Activated gamma-delta T cell treated with Interleukin-2 at 50 U/mL for 16 hours (primary cell): ENCODE results near the gene CYFIP2.

Experiments used
- DNase-seq: peaks from one replicate; pipeline ENCODE4 v3.0.0-alpha.2; 2020

CYFIP2 gene

GRCh38 chr5:157259699-157260098, 6.2 kb upstream of the CYFIP2 start:
- no peak for DNase-seq

DNA sequence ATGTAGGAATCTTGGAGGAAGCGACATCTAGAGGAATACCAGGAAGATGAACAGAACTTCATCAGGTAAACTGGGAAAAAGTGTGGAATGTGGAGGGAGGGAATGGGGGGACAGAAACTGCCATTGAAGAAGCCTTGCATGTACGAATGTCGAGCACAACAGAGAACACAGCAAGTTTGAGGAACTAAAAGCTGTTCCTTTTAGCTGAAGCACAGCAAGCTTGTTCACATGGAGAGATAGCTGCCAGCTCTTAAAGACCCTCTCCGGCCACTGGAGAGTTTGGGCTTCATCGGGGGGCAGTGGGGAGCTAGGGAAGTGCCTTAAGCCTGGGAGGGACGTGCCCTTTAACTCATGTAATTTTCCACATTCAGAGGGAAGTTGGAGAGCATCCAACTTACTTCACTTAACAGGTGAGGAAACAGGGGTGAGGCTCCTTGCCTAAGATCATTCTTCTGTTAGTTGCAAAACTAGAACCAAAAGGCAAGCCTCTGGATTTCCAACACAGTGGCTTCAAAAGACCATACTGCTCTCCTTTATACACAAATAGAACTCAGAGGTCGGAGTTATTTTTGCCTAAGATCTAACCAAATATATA, 2.3 kb upstream of the CYFIP2 start:
- DNase-seq, result no peak

- peak; percentile 50 for DNase-seq
These were observed 524 bp downstream of the CYFIP2 start for GRCh38 chr5:157266286-157267007.

- DNase-seq, result no peak
These were observed 1.1 kb downstream of the CYFIP2 start for GRCh38 chr5:157267025-157267424.

DNA sequence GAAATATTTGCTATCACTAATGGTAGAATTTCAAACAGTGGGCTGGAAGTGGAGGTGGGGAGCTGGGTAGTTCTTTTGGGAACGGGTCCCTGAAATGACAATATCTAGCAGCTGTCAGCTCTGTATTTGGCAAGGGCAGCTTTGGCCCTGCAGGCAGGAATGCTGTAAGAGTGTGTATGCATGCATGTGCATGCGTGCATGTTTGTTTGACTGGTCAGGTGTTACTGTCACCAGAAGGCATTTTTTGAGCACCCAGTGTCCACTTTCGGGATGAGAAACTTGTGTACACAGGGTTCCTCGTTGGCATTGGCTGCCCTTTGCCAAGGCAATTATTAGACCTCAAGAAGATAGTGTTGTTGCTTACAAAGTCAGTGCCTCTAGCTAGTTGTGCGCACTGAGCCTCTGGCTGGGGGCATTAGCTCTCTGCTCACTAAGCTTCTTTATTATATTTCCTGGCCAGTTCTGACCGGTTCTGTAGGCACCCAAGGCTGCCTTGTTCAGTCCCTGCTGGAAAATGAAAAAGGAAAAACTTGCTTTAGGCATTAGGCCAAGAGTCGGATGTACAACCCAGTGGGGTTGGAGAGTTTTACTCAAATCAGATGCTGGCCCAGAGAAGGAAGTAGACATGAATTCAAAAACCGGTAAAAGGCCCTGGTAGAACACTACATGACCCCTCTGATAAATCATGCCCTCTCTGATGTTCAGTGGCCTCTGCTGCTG, 2.0 kb downstream of the CYFIP2 start:
- DNase-seq, result no peak

- DNase-seq, result no peak
These were observed 3.3 kb downstream of the CYFIP2 start for GRCh38 chr5:157269165-157269671.

- no peak for DNase-seq
These were observed 3.9 kb downstream of the CYFIP2 start for GRCh38 chr5:157269761-157270272.

DNA sequence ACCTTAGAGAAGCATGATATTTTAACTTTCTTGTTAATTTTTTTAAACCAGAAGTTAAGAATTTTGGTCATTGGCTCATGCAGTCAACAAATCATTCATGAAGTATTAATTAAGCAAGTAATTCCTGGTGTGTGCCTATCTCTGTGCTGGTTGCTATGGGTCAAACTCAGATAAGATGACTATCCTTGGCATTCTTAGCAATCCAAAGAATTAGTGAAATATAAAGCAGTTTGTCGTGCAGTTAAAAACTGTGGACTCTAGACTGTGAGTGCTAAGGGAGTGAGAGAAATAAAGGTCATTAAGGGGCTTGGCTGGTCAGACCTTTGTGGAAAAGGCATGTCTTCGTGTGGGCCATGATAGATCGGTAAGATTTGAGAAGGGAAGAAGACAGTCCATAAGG, 4.8 kb downstream of the CYFIP2 start:
- no peak for DNase-seq

GRCh38 chr5:157271740-157272271, 5.9 kb downstream of the CYFIP2 start:
- peak; percentile 84 for DNase-seq

DNA sequence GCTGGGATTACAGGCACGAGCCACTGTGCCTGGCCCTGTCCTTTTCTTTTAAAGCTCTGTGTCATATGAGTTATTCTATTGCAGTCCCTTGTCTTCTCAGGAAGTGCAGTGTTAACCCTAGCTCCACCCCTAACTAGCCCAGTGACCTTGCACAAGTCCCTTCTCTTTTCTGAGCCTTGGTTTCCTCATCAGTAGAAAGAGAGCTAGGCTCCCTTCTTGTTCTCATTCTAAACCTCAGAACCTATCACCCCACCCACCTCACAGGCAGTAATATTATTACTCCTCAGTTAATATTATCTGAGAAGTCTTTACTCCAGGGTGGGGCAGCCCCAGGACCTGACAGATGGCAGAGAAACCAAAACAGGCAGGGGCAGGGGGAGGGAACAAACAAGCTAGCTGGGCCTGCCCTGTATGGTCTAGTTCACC, 7.2 kb downstream of the CYFIP2 start:
- DNase-seq, result no peak

- DNase-seq, result no peak
These were observed 9.5 kb downstream of the CYFIP2 start for GRCh38 chr5:157275403-157275802.

GRCh38 chr5:157278319-157279037, 12.6 kb downstream of the CYFIP2 start:
- no peak for DNase-seq

DNA sequence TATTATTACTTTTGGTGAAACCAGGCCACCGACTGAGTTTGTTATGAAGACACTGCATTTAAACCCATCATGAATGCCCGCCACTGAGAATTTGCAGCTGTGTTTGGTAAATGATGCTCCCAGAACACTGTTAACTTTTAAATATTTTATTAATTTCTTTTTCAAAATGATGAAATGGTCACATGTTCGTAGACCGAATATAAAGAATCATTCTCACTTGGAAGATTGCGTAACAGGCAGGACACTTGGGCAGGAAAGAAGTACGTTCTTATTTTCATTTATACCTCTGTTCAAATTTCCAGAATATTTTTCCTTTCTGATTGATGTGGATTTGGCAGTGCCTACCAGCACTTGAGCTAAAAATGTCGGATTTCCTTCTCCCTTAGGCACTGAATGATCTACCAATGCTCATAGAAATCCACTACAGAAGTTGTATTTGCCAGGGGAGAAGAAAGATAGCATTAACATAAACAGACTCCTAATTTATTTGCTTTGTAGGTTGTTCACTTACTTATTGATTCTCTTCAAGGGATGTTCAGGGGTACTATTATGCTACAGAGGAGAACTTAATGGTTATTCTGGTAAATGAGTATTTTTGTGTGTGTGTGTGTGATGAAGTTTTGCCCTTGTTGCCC, 13.8 kb downstream of the CYFIP2 start:
- no peak for DNase-seq

GRCh38 chr5:157280927-157281326, 15.0 kb downstream of the CYFIP2 start:
- no peak for DNase-seq

- DNase-seq, result no peak
These were observed 16.2 kb downstream of the CYFIP2 start for GRCh38 chr5:157282150-157282549.

- DNase-seq, result peak; percentile 16
These were observed 17.5 kb downstream of the CYFIP2 start for GRCh38 chr5:157283434-157283833.

DNA sequence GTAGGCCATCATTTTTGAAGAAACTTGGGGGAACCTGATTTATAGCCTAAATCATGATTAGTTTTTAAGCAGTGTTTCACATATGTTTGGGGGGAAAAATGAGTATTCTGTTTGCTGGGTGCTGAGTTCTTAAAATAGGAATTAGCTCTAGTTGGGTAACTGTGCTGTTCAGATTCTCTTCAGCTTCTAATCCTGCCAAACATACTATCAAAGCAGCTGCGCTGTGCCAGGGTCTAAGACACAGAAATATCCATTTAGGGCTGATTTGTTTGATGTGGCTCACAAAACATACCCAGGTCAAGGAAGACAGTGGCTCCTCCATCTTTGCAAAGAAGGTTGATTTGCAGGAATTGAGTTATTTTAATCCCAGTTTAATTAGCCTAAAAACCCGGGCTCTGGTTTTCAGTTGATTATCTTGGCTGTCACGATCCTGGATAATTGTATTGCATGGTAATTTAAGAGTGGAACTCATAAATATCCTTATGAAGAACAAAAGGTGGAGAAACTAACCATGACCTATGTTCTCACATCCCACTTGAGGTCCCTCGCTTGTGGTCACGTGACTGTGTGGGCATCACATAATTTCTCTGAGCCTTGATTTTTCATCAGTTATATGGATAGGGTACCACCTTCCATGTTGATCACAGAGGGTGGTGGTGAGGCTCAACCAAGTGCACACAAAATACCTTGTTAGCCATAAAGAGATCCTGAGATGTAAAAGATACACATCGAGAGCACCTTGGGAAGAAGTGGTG, 18.7 kb downstream of the CYFIP2 start:
- no peak for DNase-seq

DNA sequence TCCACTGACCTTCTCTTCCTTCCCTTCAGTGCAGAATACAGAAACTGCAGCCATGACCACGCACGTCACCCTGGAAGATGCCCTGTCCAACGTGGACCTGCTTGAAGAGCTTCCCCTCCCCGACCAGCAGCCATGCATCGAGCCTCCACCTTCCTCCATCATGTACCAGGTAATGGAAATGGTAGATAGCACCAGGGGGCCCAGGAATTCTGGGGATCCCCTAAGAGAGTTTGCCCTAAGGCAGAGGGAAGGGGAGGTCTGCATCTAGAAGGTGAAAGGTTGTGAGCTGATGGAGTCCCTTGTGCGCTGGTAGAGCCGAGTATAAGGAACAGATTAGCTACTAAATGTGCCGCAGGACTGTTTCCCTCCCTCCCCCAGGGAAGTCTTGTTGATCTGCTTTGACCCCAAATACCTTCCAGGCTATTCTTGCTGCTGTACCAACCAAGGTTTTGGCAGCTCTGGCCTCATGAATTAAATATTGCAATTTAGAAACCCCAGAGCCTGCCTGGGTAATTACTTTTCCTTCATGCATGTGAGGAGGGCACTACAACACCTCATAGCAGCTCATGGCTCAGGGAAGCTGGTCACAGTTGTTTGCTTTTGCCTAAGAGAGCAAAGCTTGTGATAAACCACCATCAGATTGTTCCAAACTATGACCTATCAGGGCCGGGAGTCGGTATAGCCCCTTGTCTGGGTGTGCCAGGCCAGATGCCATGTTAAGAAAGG, 19.6 kb downstream of the CYFIP2 start:
- no peak for DNase-seq

DNA sequence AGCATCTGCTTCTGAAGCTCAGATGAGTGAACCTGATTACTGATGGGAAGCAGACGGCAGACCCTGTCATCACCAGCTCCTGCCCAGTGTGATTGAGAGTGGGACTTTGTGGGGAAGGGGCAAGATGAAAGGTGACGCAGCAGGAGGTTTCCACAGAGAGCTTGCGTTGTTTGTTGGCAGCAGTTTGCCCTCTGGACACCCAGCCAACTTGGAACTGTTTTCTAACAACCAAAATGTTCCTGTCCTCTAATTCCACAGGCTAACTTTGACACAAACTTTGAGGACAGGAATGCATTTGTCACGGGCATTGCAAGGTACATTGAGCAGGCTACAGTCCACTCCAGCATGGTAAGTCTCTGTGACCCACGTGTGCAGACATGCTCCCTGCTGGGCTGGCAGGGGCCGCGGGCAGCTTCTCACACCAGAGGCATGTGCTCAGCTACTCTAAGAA, 20.9 kb downstream of the CYFIP2 start:
- no peak for DNase-seq

- DNase-seq, result no peak
These were observed 22.7 kb downstream of the CYFIP2 start for GRCh38 chr5:157288405-157289163.
